Measurements from ENCODE around the gene ZNF281.

The ZNF281 gene

DNA sequence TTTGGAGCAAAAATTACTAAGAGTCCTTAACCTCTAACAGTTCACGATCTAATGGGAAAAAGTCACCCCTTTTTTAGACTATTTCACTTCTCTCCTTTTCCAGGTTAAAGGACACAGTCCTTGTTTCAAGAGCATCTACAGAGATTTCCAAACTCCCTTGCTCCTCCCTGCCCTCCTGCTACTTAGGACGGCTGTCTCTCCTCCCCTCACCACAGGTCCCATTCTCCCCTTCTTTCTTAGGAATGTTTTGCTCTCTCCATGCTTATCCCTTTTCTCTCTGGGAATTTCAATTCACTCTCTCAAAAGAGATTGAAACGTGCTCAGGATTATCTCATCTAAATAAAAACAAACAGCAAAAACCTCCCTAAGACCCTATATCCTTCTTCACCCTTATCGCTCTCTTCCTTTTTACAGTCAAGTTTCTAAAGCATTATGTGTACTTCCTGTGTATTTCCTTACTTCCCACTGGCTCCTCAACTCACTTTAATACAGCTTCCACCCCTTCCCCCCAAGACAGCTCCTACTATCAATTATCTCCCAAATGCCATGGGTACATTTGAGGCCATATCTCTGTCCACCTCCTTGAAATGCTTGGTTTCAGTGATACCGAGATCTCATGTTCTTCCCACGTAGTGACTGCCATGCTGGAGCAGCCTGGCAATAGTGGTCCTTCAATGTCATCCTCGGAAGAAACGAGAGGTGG, 43.2 kb upstream of the ZNF281 start:
- no peak overlapping the region for H3K27ac ChIP-seq (ENCODE audit: poor library complexity, severe bottlenecking)
- H3K4me1 ChIP-seq (ENCODE audit: insufficient read depth, poor library complexity, severe bottlenecking): no peaks in the 10 kb centered on the region
- ATAC-seq (ENCODE audit: low read depth) (no peak), DNase-seq (ENCODE audit: low spot score) (no peak)
- no peaks in the 10 kb centered on the region for H3K9me3 ChIP-seq (ENCODE audit: severe bottlenecking)
- H3K27me3 ChIP-seq (ENCODE audit: insufficient read depth, poor library complexity, severe bottlenecking): no peaks in the 10 kb centered on the region
- no peaks in the 10 kb centered on the region for H3K36me3 ChIP-seq (ENCODE audit: low read depth)
- H3K4me3 ChIP-seq (ENCODE audit: severe bottlenecking): no peak overlapping the region
- TF ChIP-seq, protein P1, sequence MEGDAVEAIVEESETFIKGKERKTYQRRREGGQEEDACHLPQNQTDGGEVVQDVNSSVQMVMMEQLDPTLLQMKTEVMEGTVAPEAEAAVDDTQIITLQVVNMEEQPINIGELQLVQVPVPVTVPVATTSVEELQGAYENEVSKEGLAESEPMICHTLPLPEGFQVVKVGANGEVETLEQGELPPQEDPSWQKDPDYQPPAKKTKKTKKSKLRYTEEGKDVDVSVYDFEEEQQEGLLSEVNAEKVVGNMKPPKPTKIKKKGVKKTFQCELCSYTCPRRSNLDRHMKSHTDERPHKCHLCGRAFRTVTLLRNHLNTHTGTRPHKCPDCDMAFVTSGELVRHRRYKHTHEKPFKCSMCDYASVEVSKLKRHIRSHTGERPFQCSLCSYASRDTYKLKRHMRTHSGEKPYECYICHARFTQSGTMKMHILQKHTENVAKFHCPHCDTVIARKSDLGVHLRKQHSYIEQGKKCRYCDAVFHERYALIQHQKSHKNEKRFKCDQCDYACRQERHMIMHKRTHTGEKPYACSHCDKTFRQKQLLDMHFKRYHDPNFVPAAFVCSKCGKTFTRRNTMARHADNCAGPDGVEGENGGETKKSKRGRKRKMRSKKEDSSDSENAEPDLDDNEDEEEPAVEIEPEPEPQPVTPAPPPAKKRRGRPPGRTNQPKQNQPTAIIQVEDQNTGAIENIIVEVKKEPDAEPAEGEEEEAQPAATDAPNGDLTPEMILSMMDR (IDR thresholded peaks at IDR 0.05; ENCODE audit: poor library complexity, severe bottlenecking): no peak

DNA sequence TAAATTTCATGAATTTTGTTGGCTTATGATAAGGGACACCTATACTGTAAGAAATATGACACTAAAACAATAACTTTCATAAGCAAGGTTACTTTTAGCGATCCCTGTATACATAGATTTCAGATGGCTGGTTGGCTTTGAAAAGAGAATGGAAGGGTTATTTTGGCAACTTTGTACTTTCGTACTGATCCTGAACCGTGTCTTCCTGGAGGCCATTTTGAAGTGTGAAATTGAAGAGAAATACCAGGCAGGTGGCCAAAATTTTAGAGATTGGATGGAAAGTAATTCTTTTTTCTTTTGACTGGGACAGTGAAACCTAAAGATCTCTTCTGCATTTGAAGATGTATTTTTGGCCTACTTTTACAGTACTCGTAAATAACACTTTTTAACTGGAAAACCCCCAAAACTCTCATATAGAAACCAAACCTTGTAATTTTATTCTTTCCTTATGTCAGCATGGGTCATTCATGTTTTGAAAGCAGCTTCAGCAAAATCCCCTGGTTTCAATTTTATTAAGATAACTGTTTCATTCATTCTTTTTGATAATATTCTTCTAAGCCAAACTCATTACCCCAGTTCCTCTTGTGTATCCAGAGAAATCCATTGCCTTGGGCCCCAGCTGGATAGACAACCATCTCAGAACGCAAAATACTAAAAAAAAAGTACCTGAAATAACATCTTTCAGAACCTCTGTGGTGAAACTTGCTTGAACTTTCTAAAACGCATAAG, 38.4 kb upstream of the ZNF281 start:
- TF ChIP-seq, protein P1 (IDR thresholded peaks at IDR 0.05; ENCODE audit: poor library complexity, severe bottlenecking): no peak
- H3K27me3 ChIP-seq (ENCODE audit: insufficient read depth, poor library complexity, severe bottlenecking): no peaks in the 10 kb centered on the region
- no peaks in the 10 kb centered on the region for H3K36me3 ChIP-seq (ENCODE audit: low read depth)
- DNase-seq (ENCODE audit: low spot score) (no peak), ATAC-seq (ENCODE audit: low read depth) (no peak)
- H3K4me3 ChIP-seq (ENCODE audit: severe bottlenecking): no peak overlapping the region
- no peaks in the 10 kb centered on the region for H3K4me1 ChIP-seq (ENCODE audit: insufficient read depth, poor library complexity, severe bottlenecking)
- H3K27ac ChIP-seq (ENCODE audit: poor library complexity, severe bottlenecking): no peak overlapping the region
- H3K9me3 ChIP-seq (ENCODE audit: severe bottlenecking): no peaks in the 10 kb centered on the region

DNA sequence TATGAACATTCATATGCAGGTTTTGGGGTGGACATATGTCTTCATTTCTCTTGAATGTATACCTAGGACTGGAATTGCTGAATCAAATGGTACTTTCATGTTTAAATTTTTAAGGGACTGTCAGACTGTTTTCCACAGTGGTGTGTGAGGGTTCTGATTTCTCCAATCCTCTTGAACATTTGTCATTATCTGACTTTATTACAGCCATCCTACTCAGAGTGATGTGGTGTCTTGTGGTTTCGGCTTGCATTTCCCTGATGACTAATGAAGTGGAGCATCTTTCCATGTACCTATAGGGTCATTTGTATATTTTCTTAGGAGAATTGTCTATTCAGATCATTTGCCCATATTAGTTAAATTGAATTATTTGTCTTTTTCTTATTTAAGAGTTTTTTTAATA, 35.4 kb upstream of the ZNF281 start:
- TF ChIP-seq, protein P1 (IDR thresholded peaks at IDR 0.05; ENCODE audit: poor library complexity, severe bottlenecking): no peak
- no peaks in the 10 kb centered on the region for H3K27me3 ChIP-seq (ENCODE audit: insufficient read depth, poor library complexity, severe bottlenecking)
- peaks cover 3% of the 10 kb centered on the region for H3K4me1 ChIP-seq (ENCODE audit: insufficient read depth, poor library complexity, severe bottlenecking)
- no peak for DNase-seq (ENCODE audit: low spot score)
- H3K36me3 ChIP-seq (ENCODE audit: low read depth): no peaks in the 10 kb centered on the region
- H3K9me3 ChIP-seq (ENCODE audit: severe bottlenecking): no peaks in the 10 kb centered on the region
- no peak overlapping the region for H3K27ac ChIP-seq (ENCODE audit: poor library complexity, severe bottlenecking)
- peak; percentile 89 for ATAC-seq (ENCODE audit: low read depth)
- H3K4me3 ChIP-seq (ENCODE audit: severe bottlenecking): no peak overlapping the region

DNA sequence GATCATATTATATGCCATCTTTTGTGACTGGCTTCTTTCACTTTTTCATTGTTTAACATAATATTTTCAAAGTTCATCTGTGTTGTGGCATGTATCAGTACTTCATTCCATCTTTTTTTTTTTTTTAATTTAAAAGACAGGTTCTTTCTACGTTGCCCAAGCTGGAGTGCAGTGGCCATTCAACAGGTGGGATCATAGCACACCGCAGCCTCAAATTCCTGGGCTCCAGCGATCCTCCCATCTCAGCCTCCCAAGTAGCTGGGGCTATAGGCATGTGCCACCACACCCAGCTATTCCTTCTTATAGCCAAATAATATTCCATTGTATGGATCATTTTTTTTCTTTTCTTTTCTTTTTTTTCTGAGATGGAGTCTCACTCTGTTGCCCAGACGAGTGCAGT, 34.6 kb upstream of the ZNF281 start:
- H3K9me3 ChIP-seq (ENCODE audit: severe bottlenecking): no peaks in the 10 kb centered on the region
- TF ChIP-seq, protein P1 (IDR thresholded peaks at IDR 0.05; ENCODE audit: poor library complexity, severe bottlenecking): no peak
- ATAC-seq (ENCODE audit: low read depth): no peak
- H3K27me3 ChIP-seq (ENCODE audit: insufficient read depth, poor library complexity, severe bottlenecking): no peaks in the 10 kb centered on the region
- H3K4me3 ChIP-seq (ENCODE audit: severe bottlenecking): no peak overlapping the region
- H3K27ac ChIP-seq (ENCODE audit: poor library complexity, severe bottlenecking): no peak overlapping the region
- H3K36me3 ChIP-seq (ENCODE audit: low read depth): no peaks in the 10 kb centered on the region
- H3K4me1 ChIP-seq (ENCODE audit: insufficient read depth, poor library complexity, severe bottlenecking): peaks cover 3% of the 10 kb centered on the region
- no peak for DNase-seq (ENCODE audit: low spot score)

DNA sequence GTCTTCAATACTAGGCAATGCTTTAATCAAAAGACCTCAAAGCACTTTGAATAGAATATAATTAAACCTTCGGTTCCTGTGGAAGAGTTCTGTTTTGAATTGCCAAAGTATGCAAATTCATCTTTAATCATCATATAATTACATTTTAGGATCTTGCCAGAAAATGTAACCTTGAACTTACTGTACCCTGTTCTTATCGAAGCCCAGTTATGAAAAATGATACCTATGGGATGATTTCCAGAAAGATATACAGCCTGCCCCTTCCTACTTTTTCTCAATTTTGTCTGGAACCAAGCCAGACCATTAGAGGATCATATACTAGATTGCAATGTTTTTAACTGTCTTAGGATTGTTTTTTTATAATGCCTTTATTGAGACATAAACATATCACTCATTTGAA, 34.0 kb upstream of the ZNF281 start:
- peaks cover 3% of the 10 kb centered on the region for H3K4me1 ChIP-seq (ENCODE audit: insufficient read depth, poor library complexity, severe bottlenecking)
- no peaks in the 10 kb centered on the region for H3K9me3 ChIP-seq (ENCODE audit: severe bottlenecking)
- H3K36me3 ChIP-seq (ENCODE audit: low read depth): no peaks in the 10 kb centered on the region
- no peak overlapping the region for H3K4me3 ChIP-seq (ENCODE audit: severe bottlenecking)
- TF ChIP-seq, protein P1 (IDR thresholded peaks at IDR 0.05; ENCODE audit: poor library complexity, severe bottlenecking): no peak
- no peak overlapping the region for H3K27ac ChIP-seq (ENCODE audit: poor library complexity, severe bottlenecking)
- DNase-seq (ENCODE audit: low spot score): no peak
- no peaks in the 10 kb centered on the region for H3K27me3 ChIP-seq (ENCODE audit: insufficient read depth, poor library complexity, severe bottlenecking)
- ATAC-seq (ENCODE audit: low read depth): no peak
